Fibroblast of gingiva (primary cell): ENCODE data around the gene COMMD6.

Source experiments
- DNase-seq: peaks from one replicate; pipeline ENCODE4 v3.0.0-alpha.2; 2011; ENCODE audit warnings: low read depth

COMMD6 gene

GRCh38 chr13:75521956-75522355 is 15.7 kb downstream of the COMMD6 start:
- no peak for DNase-seq

DNA sequence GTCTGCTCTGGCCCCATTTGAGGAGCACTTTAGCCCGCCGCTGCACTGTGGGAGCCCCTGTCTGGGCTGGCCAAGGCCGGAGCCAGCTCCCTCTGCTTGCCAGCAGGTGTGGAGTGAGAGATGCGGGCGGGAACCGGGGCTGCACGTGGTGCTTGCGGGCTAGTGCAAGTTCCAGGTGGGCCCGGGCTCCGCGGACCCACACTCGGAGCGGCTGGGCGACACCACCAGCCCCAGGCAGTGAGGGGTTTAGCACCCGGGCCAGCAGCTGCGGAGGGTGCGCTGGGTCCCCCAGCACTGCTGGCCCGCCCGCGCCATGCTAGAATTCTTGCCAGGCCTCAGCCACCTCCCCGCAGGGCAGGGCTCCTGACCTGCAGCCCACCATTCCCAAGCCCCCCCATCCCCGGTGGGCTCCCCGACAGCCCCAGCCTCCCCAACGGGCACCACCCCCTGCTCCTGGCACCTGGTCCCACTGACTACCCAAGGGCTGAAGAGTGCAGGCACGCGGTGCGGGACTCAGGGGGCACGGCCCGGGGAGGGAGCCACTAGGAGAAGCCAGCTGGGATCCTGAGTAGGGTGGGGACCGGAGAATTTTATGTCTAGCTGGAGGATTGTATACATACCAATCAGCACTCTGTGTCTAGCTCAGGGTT is 19.1 kb downstream of the COMMD6 start:
- DNase-seq: no peak

DNA sequence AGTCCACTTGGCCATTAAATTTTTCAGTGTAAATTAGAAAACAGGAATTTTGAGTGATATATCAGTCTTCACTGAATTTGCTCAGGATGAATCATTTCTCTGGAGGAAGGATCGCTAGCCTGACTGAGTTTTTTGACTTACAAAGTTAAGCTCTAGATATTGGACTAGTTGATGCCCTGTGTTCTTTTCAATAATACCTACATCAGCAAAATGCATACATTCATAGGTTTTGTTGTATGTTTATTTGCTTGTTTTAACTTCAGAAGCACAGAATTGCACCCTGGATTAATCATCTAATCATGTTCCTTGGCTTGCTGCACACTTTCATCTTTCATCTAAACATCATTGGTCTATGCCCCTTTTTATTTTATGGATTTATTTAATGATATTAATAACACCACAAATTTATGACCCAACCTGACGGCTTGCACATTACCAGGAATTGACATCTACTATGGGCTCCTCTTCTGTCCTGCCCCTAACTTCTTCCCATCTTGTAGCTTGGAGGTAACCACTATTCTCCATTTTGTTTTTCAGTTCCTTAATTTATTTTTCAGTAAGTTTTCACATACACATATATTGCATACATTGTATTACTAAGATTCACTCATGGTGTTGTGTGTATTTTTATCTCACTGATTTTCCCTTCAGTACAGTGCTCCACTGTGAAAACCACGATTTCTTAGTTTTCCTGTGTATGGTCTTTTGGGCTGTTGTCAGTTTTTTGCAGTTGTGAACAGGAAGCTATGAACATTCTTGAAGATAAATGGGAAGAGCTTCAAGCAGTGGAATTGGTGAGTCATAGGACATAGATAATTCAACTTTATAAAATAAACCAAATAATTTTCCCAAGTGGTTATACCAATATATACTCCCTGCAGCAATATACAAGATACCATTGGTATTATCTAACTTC is 23.3 kb downstream of the COMMD6 start:
- DNase-seq: no peak

DNA sequence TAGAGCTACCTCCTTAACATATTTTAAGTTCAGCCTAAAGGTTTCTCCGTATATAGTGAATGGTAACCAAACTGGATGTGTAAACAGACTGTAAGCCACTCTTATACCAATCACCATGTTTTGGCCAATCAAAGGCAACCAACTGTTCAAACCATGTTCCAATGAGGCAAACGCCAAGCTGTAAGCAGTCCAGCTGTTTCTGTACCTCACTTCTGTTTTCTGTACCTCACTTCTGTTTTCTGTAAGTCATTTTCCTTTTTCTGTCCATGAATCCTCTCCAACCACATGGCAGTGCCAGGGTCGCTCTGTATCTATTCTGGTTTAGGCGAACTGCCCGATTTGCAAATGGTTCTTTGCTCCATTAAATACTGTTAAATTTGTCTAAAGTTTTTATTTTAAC is 24.4 kb downstream of the COMMD6 start:
- DNase-seq: no peak

GRCh38 chr13:75512253-75512652 is 25.4 kb downstream of the COMMD6 start:
- DNase-seq: no peak

- no peak for DNase-seq
Observed at GRCh38 chr13:75511051-75511625, 26.5 kb downstream of the COMMD6 start.

- no peak for DNase-seq
Observed at GRCh38 chr13:75508002-75508548, 29.6 kb downstream of the COMMD6 start.

- DNase-seq: no peak
Observed at GRCh38 chr13:75507027-75508001, 30.3 kb downstream of the COMMD6 start.

DNA sequence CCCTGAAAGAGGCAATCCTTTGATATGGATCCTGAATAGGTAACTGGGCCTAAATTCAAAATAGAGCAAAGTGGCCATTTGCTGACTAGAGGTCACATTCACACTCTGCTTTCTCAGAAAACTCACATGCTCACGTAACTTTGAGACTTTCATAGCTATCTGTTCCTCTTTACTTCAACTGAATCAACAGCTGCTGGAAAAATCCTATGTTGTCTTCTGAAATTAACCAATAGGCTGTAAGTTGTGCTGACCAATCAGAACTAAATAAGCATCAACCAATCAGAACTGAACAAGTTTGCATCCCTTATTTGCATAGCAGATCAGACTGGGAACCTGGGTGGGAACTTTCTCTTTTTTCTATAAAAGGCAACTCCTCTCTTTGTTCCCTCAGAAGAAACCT is 31.6 kb downstream of the COMMD6 start:
- DNase-seq: no peak

DNA sequence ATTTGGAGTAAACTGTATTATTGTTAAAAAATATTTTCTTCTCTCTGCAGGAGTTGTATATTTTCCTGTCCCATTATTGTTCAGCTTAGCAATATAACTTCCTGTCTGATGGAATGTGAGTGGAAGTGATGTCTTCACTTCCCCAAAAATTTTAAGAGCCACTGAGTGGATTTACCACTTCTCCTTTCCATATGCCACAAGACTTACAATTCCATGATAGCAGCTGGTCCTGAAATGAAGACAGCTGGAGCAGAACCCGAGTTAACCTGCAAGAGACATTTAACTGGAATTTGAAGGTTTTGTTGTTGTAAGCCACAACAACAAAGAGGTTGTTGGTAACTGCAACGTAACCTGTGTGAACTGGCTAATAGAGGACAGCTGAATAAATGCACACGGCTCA is 32.3 kb downstream of the COMMD6 start:
- DNase-seq: no peak

DNA sequence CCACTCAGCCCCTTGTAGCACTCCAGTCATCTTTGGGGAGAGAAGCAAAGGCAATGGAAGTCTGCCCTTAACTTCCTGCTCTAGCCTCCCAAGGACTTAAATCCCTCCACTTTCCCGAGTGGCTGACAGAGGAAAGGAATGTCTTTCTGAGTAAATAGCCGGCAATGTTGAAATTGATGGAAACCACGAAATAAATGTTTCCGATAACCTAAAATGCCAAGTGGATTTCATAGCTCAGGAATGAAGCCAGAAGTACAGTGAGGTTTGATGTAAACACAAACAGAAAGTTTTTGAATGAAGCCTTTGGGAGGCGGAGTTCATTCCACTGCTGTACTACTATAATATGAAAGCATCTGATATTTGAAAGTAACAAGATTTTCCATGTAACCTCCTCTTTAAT is 41.7 kb downstream of the COMMD6 start:
- peak; percentile 71 for DNase-seq

- no peak for DNase-seq
Observed at GRCh38 chr13:75494491-75494890, 43.1 kb downstream of the COMMD6 start.

- DNase-seq: no peak
Observed at GRCh38 chr13:75493156-75493555, 44.5 kb downstream of the COMMD6 start.

DNA sequence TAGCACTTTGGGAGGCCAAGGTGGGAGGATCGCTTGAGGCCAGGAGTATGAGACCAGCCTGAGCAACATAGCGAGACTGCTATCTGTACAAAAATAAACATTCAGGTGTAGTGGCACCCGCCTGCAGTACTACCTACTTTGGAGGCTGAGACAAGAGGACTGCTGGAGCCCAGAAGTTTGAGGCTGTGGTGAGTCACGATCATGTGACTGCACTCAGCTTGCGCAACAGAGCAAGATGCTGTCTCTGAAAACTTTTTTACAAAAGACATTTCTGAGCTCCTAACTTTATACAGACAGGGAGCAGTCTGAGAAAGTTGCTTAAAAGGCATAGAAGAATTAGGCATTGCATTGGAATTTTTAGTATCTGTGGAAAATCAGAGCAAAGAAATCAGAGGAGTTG is 45.3 kb downstream of the COMMD6 start:
- peak; percentile 31 for DNase-seq

DNA sequence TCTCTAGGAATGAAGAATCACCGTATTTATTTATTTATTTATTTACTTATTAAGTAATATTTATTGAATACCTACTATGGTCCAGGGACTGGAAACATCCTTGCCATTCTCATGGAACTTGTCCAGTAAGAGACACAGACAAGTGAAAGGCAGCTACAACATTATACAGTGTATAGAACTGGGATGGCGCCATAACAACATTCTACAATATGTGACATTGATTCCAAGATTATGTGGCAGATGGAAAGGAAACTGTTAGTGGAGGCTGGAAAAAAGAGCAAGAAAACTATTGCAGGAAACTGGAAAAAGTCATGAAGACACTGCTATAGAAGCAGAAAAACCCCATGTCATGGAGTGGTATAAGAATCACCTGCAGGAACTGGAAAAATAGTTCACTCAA is 46.3 kb downstream of the COMMD6 start:
- DNase-seq: no peak

DNA sequence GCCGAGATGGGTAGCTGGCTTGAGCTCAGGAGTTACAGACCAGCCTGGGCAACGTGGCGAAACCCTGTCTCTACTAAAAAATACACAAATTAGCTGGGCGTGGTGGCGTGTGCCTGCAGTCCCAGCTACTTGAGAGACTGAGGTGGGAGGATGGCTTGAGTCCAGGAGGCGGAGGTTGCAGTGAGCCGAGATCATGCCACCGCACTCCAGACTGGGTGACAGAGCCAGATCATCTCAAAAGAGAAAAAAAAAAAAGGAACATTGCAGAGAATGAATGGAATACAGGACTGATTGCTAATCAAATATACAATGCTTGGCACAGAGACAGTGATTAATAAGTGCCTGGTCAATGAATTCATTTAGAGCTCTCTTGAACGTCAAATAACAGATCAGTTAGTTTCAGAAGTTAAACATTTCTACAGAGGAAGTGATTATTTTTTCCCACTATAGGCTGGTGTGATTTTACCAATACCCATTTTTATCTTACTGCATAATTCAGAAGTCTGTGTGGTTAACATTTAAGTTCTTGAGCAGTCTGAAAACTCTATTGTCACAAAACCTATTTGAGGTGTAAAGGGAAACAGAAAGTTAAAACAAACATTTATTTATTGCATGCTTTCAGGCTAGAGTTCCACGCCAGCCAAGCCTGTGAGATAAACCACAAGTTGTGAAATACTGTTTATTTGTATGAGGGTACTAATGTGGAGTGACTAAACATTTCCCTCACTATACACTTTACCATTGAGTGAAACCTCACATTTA is 48.0 kb downstream of the COMMD6 start:
- DNase-seq: peak; percentile 77

- DNase-seq: no peak
Observed at GRCh38 chr13:75486146-75487062, 51.2 kb downstream of the COMMD6 start.

DNA sequence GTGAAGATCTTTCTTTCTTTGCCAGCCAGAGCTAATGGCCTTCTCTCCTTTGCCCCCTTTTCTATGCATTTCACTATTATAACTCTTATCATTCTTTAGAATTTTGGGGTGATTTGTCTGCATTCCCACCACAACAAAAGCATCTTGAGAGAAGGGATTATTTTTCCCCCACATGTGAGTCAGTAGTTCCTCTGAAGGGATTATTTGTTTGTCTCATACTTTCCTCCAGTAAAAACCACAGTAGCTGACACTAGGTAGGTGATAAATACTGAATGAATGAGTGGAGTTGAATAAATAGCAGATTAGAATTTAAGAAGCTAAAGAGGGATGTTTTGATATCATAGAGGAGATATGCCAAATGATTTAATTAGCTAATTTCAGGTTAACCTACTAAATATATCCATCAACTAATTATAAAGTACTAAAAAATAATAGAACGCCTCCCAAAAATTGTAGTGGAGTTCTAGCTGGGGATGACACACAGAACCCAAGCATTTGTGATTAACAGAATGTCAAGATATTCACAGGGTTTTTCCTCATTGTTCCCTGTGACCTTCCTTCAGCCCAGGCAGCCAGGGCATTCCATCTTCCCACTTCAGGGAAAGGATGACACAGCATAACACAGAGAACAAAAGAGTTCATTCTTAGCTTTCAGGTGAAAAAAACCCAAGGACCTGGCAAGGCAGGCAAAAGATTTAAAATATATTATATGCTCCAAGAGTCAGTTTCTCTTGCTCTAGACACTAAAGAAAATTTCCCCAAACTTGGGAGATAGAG is 52.2 kb downstream of the COMMD6 start:
- no peak for DNase-seq

- no peak for DNase-seq
Observed at GRCh38 chr13:75482820-75483079, 54.9 kb downstream of the COMMD6 start.
